HG02840 (cell line): ENCODE data around the gene NAGK.
"Not testable (repeated sequence)": the region's sequence is repeated elsewhere in the genome, so short reads cannot be mapped to it uniquely, and the experiment has no call there.

Source experiments
- ATAC-seq: cut with Tn5 transposase; IDR thresholded peaks from one replicate; pipeline ENCODE4 v1.9.1; 2021; ENCODE audit warnings: mild to moderate bottlenecking, moderate library complexity, moderate number of reproducible peaks; ENCODE audit not compliant: unreplicated experiment, low FRiP score

Gene NAGK

GRCh38 chr2:71102981-71103681, 34.7 kb downstream of the NAGK start:
- ATAC-seq: no peak

DNA sequence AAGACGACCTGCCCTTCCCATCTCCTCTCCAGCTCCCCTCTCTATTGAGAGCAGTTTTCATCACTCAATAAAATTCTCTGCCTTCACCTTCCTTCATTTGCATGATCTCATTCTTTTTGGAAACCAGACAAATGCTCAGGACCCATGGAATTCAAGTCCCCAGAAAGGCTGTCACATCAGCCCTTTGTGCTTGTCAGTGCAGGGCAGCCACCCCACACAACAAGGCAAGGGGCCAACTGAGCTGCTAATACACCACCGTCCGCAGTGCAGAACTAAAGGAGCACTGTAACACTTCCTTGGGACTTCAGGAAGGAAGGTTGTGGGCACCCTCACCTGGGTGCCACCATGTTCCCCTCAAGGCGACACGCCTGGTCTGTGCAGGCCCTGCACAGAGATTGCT, 35.4 kb downstream of the NAGK start:
- ATAC-seq: no peak

DNA sequence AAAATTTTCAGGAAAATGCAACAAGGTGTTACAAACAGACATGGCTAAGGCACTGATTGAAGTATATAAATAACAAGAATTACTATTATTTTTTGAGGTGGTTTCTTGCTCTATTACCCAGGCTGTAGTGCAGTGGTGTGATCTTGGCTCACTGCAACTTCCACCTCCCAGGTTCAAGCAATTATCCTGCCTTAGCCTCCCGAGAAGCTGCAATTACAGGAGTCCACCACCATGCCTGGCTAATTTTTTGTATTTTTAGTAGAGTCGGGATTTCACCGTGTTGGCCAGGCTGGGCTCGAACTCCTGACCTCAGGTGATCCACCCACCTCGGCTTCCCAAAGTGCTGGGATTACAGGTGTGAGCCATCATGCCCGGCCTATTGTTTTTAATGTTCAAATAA, 38.0 kb downstream of the NAGK start:
- not testable (repeated sequence) for ATAC-seq

DNA sequence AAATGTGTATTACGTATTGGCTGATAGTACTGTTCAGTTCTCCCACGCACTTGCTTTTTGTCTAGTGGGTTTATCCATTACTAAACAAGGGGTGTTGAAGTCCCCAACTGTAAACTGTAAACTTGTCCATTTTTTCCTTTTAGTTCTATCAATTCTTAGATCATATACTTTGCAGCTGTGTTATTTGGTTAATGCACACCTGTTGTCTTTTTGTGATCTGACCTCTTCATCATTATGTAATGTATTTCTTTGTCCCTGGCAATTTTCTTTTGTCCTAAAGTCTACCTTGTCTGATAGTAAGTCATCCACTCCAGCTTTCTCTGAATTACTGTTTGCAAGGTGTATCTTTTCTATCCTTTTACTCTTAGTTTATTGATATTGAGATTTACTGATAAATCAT, 39.6 kb downstream of the NAGK start:
- no peak for ATAC-seq

GRCh38 chr2:71113843-71114242, 45.4 kb downstream of the NAGK start:
- no peak for ATAC-seq

DNA sequence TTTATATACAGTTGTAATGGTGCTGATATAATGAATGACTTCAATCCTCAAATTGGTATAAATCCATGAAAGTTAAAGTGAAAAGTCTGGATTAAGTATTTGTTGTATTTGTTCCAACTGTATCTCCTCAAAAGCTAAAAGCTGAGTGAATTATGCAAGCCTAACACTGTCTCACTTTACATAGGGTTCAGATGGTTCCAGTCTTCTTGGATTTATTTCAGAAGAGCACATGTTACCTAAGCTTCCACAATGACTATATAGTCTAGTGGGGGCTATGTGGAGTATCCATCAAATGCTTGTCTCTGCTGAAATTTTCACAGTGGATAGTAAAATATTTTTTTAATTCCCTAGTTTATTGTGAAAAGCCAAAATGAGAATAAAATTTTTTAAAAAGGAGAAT, 48.6 kb downstream of the NAGK start:
- no peak for ATAC-seq

DNA sequence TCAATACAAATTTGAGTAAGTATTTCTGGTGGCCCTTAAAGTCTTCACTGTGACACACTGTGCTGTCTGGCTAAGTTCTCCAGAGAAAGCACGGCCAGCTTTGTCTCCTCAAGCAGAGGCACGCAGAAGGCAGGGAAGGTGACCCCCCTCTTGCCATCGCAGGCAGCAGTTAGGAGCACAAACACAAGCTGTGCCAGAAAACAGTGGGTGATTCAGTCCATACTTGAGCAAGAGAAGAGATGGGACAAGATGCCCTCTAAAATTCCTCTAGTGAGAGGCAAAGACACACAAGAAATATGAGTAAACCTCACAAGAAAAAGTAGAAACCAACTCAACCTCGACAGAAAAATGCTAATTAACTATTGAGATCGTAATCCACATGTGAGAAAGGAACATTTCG, 51.7 kb downstream of the NAGK start:
- no peak for ATAC-seq

DNA sequence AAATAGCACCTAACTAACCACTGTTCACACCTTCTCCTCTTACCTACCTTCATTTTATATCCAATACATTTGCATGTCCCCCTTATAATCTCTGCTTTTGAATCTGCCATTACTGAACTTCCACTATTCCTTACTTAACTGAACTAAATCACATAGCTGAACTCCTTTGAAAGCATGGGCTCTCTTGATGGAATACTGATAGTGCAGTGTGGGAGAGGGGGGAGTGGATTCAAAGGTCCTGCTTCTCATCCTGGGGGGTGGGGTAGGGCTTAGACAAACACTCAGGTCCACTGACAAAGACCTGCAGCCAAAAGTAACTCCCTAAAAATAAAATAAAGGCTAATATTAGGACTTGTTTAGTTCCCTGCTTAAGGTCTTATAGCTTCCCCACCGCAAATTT, 53.0 kb downstream of the NAGK start:
- no peak for ATAC-seq

DNA sequence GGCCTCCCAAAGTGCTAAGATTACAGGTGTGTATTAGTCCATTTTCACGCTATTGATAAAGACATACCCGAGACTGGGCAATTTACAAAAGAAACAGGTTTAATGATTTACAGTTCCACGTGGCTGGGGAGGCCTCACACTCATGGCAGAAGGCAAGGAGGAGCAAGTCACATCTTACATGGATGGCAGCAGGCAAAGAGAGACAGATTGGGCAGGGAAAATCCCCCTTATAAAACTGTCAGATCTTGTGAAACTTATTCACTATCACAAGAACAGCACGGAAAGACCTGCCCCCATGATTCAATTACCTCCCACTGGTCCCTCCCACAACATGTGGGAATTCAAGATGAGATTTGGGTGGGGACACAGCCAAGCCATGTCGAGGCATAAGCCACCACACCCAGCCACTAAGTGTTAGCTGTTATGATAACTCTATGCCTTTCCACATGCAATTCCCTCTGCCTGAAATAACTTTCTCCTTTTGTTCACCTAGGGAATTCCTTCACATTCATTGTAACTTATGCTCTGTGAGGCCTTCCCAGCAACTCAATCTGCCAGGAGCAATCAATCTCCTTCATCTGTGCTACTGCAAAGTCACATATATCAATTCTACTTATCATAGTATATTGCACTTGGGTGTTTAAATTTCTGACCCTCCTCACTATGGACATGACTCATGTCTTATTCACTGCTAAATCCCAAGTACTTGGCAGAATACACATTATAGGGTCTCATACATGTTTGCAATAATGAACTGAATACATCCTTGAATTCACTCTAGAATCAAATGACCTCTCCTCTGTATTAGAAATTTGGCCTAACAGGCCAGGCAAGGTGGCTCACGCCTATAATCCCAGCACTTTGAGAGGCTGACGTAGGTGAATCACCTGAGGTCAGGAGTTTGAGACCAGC, 54.2 kb downstream of the NAGK start:
- no peak for ATAC-seq

GRCh38 chr2:71125506-71126294, 57.3 kb downstream of the NAGK start:
- no peak for ATAC-seq

GRCh38 chr2:71126957-71127356, 58.5 kb downstream of the NAGK start:
- ATAC-seq: no peak
